ENCODE measurements around the gene PDE1A.

GRCh38 chr2:182428476-182428875 lies 1.6 kb upstream of the PDE1A start:
- TF ChIP-seq EZH2 (conservative IDR thresholded peaks at IDR 0.05; ENCODE audit: low read depth, low read length) (no peak), MYNN (CRISPR knock-in tag; IDR thresholded peaks at IDR 0.05; ENCODE audit: low read depth) (no peak), KDM1A (CRISPR knock-in tag; IDR thresholded peaks at IDR 0.05) (no peak), ZHX1 (CRISPR knock-in tag; IDR thresholded peaks at IDR 0.05; ENCODE audit: low read depth) (no peak), SUZ12 (IDR thresholded peaks at IDR 0.05; ENCODE audit: low read depth, low read length) (no peak), MXI1 (IDR thresholded peaks at IDR 0.05; ENCODE audit: borderline replicate concordance, low read depth, low read length) (no peak), ZNF446 (CRISPR knock-in tag; IDR thresholded peaks at IDR 0.05) (no peak), ZNF234 (CRISPR knock-in tag; conservative IDR thresholded peaks at IDR 0.05) (no peak), PHB2 (IDR thresholded peaks at IDR 0.05; ENCODE audit: partially characterized antibody) (no peak), SOX6 (IDR thresholded peaks at IDR 0.05) (no peak), SOX6 (CRISPR knock-in tag; IDR thresholded peaks at IDR 0.05) (no peak), NR2F6 (IDR thresholded peaks at IDR 0.05) (no peak), NR2F6 (CRISPR knock-in tag; IDR thresholded peaks at IDR 0.05) (no peak), ZNF225 (CRISPR knock-in tag; IDR thresholded peaks at IDR 0.05) (no peak), ZFY (CRISPR knock-in tag; IDR thresholded peaks at IDR 0.05) (no peak)
- TF ChIP-seq, protein P1, sequence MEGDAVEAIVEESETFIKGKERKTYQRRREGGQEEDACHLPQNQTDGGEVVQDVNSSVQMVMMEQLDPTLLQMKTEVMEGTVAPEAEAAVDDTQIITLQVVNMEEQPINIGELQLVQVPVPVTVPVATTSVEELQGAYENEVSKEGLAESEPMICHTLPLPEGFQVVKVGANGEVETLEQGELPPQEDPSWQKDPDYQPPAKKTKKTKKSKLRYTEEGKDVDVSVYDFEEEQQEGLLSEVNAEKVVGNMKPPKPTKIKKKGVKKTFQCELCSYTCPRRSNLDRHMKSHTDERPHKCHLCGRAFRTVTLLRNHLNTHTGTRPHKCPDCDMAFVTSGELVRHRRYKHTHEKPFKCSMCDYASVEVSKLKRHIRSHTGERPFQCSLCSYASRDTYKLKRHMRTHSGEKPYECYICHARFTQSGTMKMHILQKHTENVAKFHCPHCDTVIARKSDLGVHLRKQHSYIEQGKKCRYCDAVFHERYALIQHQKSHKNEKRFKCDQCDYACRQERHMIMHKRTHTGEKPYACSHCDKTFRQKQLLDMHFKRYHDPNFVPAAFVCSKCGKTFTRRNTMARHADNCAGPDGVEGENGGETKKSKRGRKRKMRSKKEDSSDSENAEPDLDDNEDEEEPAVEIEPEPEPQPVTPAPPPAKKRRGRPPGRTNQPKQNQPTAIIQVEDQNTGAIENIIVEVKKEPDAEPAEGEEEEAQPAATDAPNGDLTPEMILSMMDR (CRISPR knock-in tag; IDR thresholded peaks at IDR 0.05), result no peak

All from HepG2 (cell line).